NOMO-1 (cell line): ENCODE data around the gene CREB3.
A peak's percentile ranks its signal among the peaks of the same experiment; 100 is the strongest.

Experiments
- DNase-seq, 2 experiments: peaks; one replicate each; lab custom pipeline; 2025; ENCODE audit not compliant: unreplicated experiment in 2 of 2; lab: John Stamatoyannopoulos, UW

CREB3 gene

GRCh38 chr9:35771943-35772342, 39.5 kb downstream of the CREB3 start:
- DNase-seq, result no peak

GRCh38 chr9:35774907-35775635, 42.6 kb downstream of the CREB3 start:
- DNase-seq, result peak; percentile 67 to 75

GRCh38 chr9:35776018-35776417, 43.6 kb downstream of the CREB3 start:
- no peak for DNase-seq

DNA sequence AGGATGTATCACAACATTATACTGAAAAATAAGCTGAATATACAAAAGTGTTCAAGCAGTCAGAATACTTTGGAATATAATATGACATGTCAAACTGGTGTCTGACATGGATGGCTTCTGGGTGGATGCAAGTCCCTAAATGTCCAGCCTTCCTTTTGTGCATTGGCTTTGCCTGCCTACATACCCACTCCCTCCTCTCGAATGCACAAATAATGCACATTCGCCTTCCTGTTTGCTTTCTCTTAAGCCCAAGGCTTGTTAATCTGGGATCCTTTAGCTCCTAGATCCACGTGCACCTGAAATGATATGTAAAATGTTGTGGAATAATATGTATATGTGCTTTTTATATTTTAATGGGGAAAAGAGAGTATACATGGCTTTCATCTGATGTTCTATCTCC, 46.0 kb downstream of the CREB3 start:
- no peak for DNase-seq

GRCh38 chr9:35781066-35781465, 48.6 kb downstream of the CREB3 start:
- no peak for DNase-seq

DNA sequence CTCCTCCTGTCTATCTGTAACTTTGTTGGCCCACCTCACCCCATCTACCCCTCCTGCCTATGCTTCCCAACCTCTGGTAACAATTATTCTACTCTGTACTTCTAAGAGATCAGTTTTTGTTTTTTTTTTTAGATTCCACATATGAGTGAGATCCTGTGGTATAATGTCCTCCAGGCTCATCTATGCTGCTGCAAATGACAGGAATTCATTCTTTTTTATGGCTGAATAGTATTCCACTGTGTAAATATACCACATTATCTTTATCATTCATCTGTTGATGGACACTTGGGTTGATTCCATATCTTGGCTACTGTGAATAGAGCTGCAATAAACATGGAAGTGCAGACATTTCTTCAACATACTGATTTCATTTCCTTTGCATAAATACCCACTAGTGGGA, 51.0 kb downstream of the CREB3 start:
- DNase-seq, result no peak
